ENCODE measurements around the gene PAN2. TPM values are rescaled to one million over a fixed set of nuclear protein-coding genes. Genes with fewer than 3 reads are reported as not detected.
"Not testable (repeated sequence)": the region's sequence is repeated elsewhere in the genome, so short reads cannot be mapped to it uniquely, and the experiment has no call there.

The PAN2 gene
- total RNA-seq, 2 experiments from 2014 or later: 55.7 to 69.0 TPM

GRCh38 chr12:56346675-56347074 lies 12.9 kb upstream of the PAN2 start:
- Mint-ChIP-seq H3K4me1 (ENCODE audit: low read depth) (no peaks in the 10 kb centered on the region), H3K27me3 (no peaks in the 10 kb centered on the region), H3K27ac (no peak overlapping the region), H3K36me3 (ENCODE audit: low read depth) (peaks cover 43% of the 10 kb centered on the region), H3K4me3 (no peak overlapping the region), H3K9me3 (no peaks in the 10 kb centered on the region)
- intact Hi-C loops (cut with micrococcal nuclease): no loop called here
- TF ChIP-seq CTCF (IDR thresholded peaks at IDR 0.05): peak; percentile 58
- peak; percentile 51 for DNase-seq
- ATAC-seq: peak; percentile 46
- CTCF ChIA-PET: interaction anchor here (0.7 to 1.6 kb wide), 5 partner anchors 9 to 117 kb away, joined by 3 to 6 read pairs (median 4); partner anchors contain the start of gene CNPY2
- POLR2A ChIA-PET: interaction anchor here (0.6 to 9.5 kb wide), 3 partner anchors 14 to 102 kb away, joined by 3 to 63 read pairs (median 3); partner anchors contain the start of genes APOF, STAT2 and TIMELESS

GRCh38 chr12:56342290-56342689 lies 8.5 kb upstream of the PAN2 start:
- not testable (repeated sequence) for DNase-seq, H3K27ac Mint-ChIP-seq
- CTCF ChIA-PET: interaction anchor here (0.9 to 1.5 kb wide), 2 partner anchors 16 to 121 kb away, joined by 3 to 6 read pairs; no protein-coding TSS in a partner anchor

GRCh38 chr12:56341616-56342015 lies 7.8 kb upstream of the PAN2 start:
- TF ChIP-seq CTCF (IDR thresholded peaks at IDR 0.05): no peak
- ChIA-PET POLR2A (interaction anchor here (0.8 to 5.6 kb wide), 5 partner anchors 8 to 126 kb away, joined by 3 to 42 read pairs (median 3); partner anchors contain the start of genes COQ10A, SPRYD4 and STAT2), CTCF (interaction anchor here (0.8 to 1.5 kb wide), 2 partner anchors 10 to 122 kb away, joined by 3 to 6 read pairs; no protein-coding TSS in a partner anchor)
- no peaks in the 10 kb centered on the region for H3K27me3 Mint-ChIP-seq
- DNase-seq: no peak
- H3K4me3 Mint-ChIP-seq: no peak overlapping the region
- H3K4me1 Mint-ChIP-seq (ENCODE audit: low read depth): peaks cover 36% of the 10 kb centered on the region
- peak overlapping the region; percentile 10 for H3K27ac Mint-ChIP-seq
- no peak for ATAC-seq
- no peaks in the 10 kb centered on the region for H3K9me3 Mint-ChIP-seq
- peaks cover 36% of the 10 kb centered on the region for H3K36me3 Mint-ChIP-seq (ENCODE audit: low read depth)
- intact Hi-C loops (cut with micrococcal nuclease): no loop called here

More at GRCh38 chr12:56342290-56342689, 8.5 kb upstream of the PAN2 start:
- ATAC-seq; intact Hi-C loops (cut with micrococcal nuclease); H3K4me3 Mint-ChIP-seq; H3K27me3 Mint-ChIP-seq; H3K9me3 Mint-ChIP-seq: not testable (repeated sequence)
- peaks cover 30% of the 10 kb centered on the region for H3K4me1 Mint-ChIP-seq (ENCODE audit: low read depth)
- POLR2A ChIA-PET: interaction anchor here (1.1 to 5.6 kb wide), 3 partner anchors 8 to 75 kb away, joined by 3 to 42 read pairs (median 16); partner anchors contain the start of genes COQ10A and STAT2
- peaks cover 42% of the 10 kb centered on the region for H3K36me3 Mint-ChIP-seq (ENCODE audit: low read depth)

- no peak for TF ChIP-seq CTCF (IDR thresholded peaks at IDR 0.05)
- Mint-ChIP-seq H3K9me3 (no peaks in the 10 kb centered on the region), H3K27ac (peak overlapping the region; percentile 98), H3K4me3 (peak overlapping the region; percentile 79), H3K36me3 (ENCODE audit: low read depth) (peaks cover 25% of the 10 kb centered on the region), H3K27me3 (no peaks in the 10 kb centered on the region), H3K4me1 (ENCODE audit: low read depth) (peaks cover 41% of the 10 kb centered on the region)
- ATAC-seq (no peak), DNase-seq (peak; percentile 29)
- intact Hi-C loops (cut with micrococcal nuclease): loop anchor here (2.0 kb wide), 1 partner anchor 20 kb away; no protein-coding TSS in a partner anchor
- POLR2A ChIA-PET: interaction anchor here (0.5 to 5.6 kb wide), 12 partner anchors 11 to 365 kb away, joined by 3 to 49 read pairs (median 4); partner anchors contain the start of genes BAZ2A, CNPY2, CS and RAB5B
- CTCF ChIA-PET: interaction anchor here (1.3 to 2.1 kb wide), 6 partner anchors 10 to 125 kb away, joined by 4 to 12 read pairs (median 5); partner anchors contain the start of gene STAT2
These were observed 5.3 kb upstream of the PAN2 start for GRCh38 chr12:56339158-56339422.

- no peaks in the 10 kb centered on the region for H3K27me3 Mint-ChIP-seq
- intact Hi-C loops (cut with micrococcal nuclease): loop anchor here (2.0 kb wide), 1 partner anchor 20 kb away; no protein-coding TSS in a partner anchor
- H3K27ac Mint-ChIP-seq: peak within 1 kb of the TSS; percentile 98
- peaks cover 21% of the 10 kb centered on the region for H3K36me3 Mint-ChIP-seq (ENCODE audit: low read depth)
- peak within 1 kb of the TSS; percentile 79 for H3K4me3 Mint-ChIP-seq
- H3K9me3 Mint-ChIP-seq: no peaks in the 10 kb centered on the region
- POLR2A ChIA-PET: interaction anchor here (0.5 to 5.6 kb wide), 16 partner anchors 11 to 740 kb away, joined by 3 to 49 read pairs (median 4); partner anchors contain the start of genes BAZ2A, CNPY2, NEMP1 and RAB5B
- CTCF ChIA-PET: interaction anchor here (0.8 to 2.1 kb wide), 9 partner anchors 11 to 149 kb away, joined by 3 to 12 read pairs (median 5); partner anchors contain the start of genes CNPY2, SMARCC2 and STAT2
- DNase-seq (peak; percentile 96), ATAC-seq (peak; percentile 81)
- peaks cover 41% of the 10 kb centered on the region for H3K4me1 Mint-ChIP-seq (ENCODE audit: low read depth)
- TF ChIP-seq CTCF (IDR thresholded peaks at IDR 0.05): no peak
These were observed 4.7 kb upstream of the PAN2 start, which contains the start of gene IL23A for GRCh38 chr12:56338308-56339157. IL23A (plus strand) TSS chr12:56338884; CDS start chr12:56339045, 161 bp downstream.
